Measurements from ENCODE around the gene GRM1.

Gene GRM1

DNA sequence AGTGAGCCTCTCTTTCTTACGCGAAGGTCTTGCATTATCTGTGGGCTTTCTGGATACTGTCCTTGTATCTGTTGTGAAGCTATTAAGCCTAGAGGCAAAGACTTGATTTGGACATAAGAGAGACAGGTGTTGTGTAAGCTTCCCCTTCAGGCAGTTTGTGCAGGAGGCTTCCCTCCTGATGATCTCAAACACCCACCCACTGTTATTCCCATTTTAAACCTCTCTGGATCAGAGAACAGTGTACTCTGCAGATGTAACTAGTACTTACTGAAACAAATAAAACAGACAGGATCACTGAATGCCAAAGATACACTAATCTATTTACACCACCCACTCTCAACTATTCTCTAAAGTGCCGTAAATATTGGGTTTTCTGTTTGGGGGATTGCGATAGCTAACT, 401.0 kb downstream of the GRM1 start:
- DNase-seq (ENCODE audit: low read depth), result no peak
- no peak for TF ChIP-seq CTCF (IDR thresholded peaks at IDR 0.05; ENCODE audit: control insufficient read depth, insufficient read depth, low read depth, low read length, missing control alignments)
- no peak overlapping the region for H3K4me3 ChIP-seq (ENCODE audit: control insufficient read depth, low read depth, low read length)

DNA sequence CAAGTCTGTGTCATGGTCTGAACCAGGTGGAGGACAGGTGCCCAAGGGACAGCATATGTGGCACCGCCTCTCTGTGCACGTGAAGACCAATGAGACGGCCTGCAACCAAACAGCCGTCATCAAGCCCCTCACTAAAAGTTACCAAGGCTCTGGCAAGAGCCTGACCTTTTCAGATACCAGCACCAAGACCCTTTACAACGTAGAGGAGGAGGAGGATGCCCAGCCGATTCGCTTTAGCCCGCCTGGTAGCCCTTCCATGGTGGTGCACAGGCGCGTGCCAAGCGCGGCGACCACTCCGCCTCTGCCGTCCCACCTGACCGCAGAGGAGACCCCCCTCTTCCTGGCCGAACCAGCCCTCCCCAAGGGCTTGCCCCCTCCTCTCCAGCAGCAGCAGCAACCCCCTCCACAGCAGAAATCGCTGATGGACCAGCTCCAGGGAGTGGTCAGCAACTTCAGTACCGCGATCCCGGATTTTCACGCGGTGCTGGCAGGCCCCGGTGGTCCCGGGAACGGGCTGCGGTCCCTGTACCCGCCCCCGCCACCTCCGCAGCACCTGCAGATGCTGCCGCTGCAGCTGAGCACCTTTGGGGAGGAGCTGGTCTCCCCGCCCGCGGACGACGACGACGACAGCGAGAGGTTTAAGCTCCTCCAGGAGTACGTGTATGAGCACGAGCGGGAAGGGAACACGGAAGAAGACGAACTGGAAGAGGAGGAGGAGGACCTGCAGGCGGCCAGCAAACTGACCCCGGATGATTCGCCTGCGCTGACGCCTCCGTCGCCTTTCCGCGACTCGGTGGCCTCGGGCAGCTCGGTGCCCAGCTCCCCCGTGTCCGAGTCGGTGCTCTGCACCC, 405.2 kb downstream of the GRM1 start:
- TF ChIP-seq CTCF (IDR thresholded peaks at IDR 0.05; ENCODE audit: control insufficient read depth, insufficient read depth, low read depth, low read length, missing control alignments), result no peak
- H3K4me3 ChIP-seq (ENCODE audit: control insufficient read depth, low read depth, low read length), result peak overlapping the region; percentile 21
- no peak for DNase-seq (ENCODE audit: low read depth)

GRCh38 chr6:146434732-146435390, 406.0 kb downstream of the GRM1 start:
- peak overlapping the region; percentile 21 for H3K4me3 ChIP-seq (ENCODE audit: control insufficient read depth, low read depth, low read length)

DNA sequence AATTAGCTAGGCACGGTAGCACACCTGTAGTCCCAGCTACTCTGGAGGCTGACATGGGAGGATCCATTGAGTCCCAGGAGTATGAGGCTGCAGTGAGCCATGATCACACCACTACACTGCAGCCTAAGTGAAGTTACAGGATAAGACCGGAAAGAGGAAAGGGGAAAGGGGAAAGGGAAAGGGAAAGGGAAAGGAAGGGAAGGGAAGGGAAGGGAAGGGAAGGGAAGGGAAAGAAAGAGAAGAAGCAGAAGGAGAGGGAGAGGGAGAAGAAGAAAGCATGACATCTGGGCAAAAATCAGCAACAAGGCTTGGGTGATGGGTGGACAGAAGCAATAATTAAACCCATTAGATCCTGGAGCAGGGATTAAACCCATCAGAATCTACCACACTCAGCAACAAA, 413.0 kb downstream of the GRM1 start:
- no peak for TF ChIP-seq CTCF (IDR thresholded peaks at IDR 0.05; ENCODE audit: control insufficient read depth, insufficient read depth, low read depth, low read length, missing control alignments)
- no peak for DNase-seq (ENCODE audit: low read depth)
- H3K4me3 ChIP-seq (ENCODE audit: control insufficient read depth, low read depth, low read length), result no peak overlapping the region

More at GRCh38 chr6:146434732-146435390, 406.0 kb downstream of the GRM1 start:
- no peak for DNase-seq (ENCODE audit: low read depth)
- no peak for TF ChIP-seq CTCF (IDR thresholded peaks at IDR 0.05; ENCODE audit: control insufficient read depth, insufficient read depth, low read depth, low read length, missing control alignments)

- no peak overlapping the region for H3K4me3 ChIP-seq (ENCODE audit: control insufficient read depth, low read depth, low read length)
- DNase-seq (ENCODE audit: low read depth), result no peak
- TF ChIP-seq CTCF (IDR thresholded peaks at IDR 0.05; ENCODE audit: control insufficient read depth, insufficient read depth, low read depth, low read length, missing control alignments), result no peak
These were observed 415.3 kb downstream of the GRM1 start for GRCh38 chr6:146444189-146444588.

- no peak for TF ChIP-seq CTCF (IDR thresholded peaks at IDR 0.05; ENCODE audit: control insufficient read depth, insufficient read depth, low read depth, low read length, missing control alignments)
- DNase-seq (ENCODE audit: low read depth), result no peak
- H3K4me3 ChIP-seq (ENCODE audit: control insufficient read depth, low read depth, low read length), result no peak overlapping the region
These were observed 416.4 kb downstream of the GRM1 start for GRCh38 chr6:146445233-146445632.
